B cell (primary cell): ENCODE results near the gene RINT1. TPM values are rescaled to one million over a fixed set of nuclear protein-coding genes. Genes with fewer than 3 reads are reported as not detected.

Experiments used
- ATAC-seq: fragments of 200-7000 bp; cut with Tn5 transposase; one replicate; pipeline ENCODE4 v1.10.0; 2021; ENCODE audit warnings: low read depth, mild to moderate bottlenecking, moderate number of reproducible peaks, moderate library complexity
- CTCF ChIA-PET: fragments of 350-600 bp; sonication (Branson Sonifier 250); formaldehyde crosslinking; loops from one replicate; lab custom pipeline; 2021; ENCODE audit warnings: antibody characterized with exemption, inconsistent platforms; lab: Charles Lee
- POLR2A ChIA-PET: fragments of 350-600 bp; sonication (Branson Sonifier 250); formaldehyde crosslinking; loops from one replicate; lab custom pipeline; 2021; ENCODE audit warnings: antibody characterized with exemption; lab: Charles Lee
- DNase-seq: peaks from one replicate; pipeline ENCODE4 v3.0.0; 2013
- H2AFZ ChIP-seq: 2 replicates; pipeline ENCODE4 v1.6.1; 2012; ENCODE audit warnings: mild to moderate bottlenecking, low read depth, low read length; ENCODE audit not compliant: insufficient read depth, poor library complexity, severe bottlenecking
- H3K27ac ChIP-seq, 2 donors: 1 replicate in 1 of 2; 2 replicates in 1 of 2; pipeline ENCODE4 v1.5.1; 2012 to 2013; ENCODE audit warnings: low read length in 2 of 2, mild to moderate bottlenecking in 2 of 2, moderate library complexity in 1 of 2
- H3K27me3 ChIP-seq, 4 experiments: fragments of 200-600 bp in 1 of 4; sonication (generic) in 1 of 4; replicated peaks in 1 of 4; 1 replicate in 2 of 4; 2 replicates in 2 of 4; pipeline versions ENCODE4 v1.6.1 to v1.7.0; 2013 to 2016; ENCODE audit warnings: low read length in 3 of 4, mild to moderate bottlenecking in 2 of 4, mixed read lengths in 1 of 4, moderate library complexity in 1 of 4; ENCODE audit not compliant: insufficient read depth in 4 of 4, control insufficient read depth in 3 of 4; ENCODE audit errors: control extremely low read depth in 1 of 4
- H3K36me3 ChIP-seq, 2 experiments: replicated peaks in 1 of 2; 1 replicate in 1 of 2; 2 replicates in 1 of 2; pipeline versions ENCODE4 v1.6.1 to v1.7.1; 2013; ENCODE audit warnings: low read length in 1 of 2; ENCODE audit not compliant: insufficient read depth in 2 of 2, control insufficient read depth in 1 of 2; ENCODE audit errors: control extremely low read depth in 1 of 2, extremely low read depth in 1 of 2
- H3K4me1 ChIP-seq, 2 donors: fragments of 200-600 bp in 1 of 2; sonication (generic) in 1 of 2; 1 replicate in 1 of 2; 2 replicates in 1 of 2; pipeline versions ENCODE4 v1.5.1 to v1.6.1; 2013 to 2017; ENCODE audit warnings: low read length in 2 of 2; ENCODE audit not compliant: control insufficient read depth in 2 of 2, insufficient read depth in 2 of 2
- H3K4me2 ChIP-seq: replicated peaks from 2 replicates; pipeline ENCODE3; 2012; ENCODE audit warnings: mild to moderate bottlenecking, low read depth, low read length; ENCODE audit not compliant: poor library complexity, severe bottlenecking
- H3K4me3 ChIP-seq, 5 experiments: fragments of 200-600 bp in 1 of 5; sonication (generic) in 1 of 5; 1 replicate in 3 of 5; 2 replicates in 2 of 5; pipeline versions ENCODE4 v1.5.1 to v1.7.0; 2011 to 2016; ENCODE audit warnings: low read length in 4 of 5, mild to moderate bottlenecking in 4 of 5, low read depth in 2 of 5, control low read depth in 1 of 5, moderate library complexity in 1 of 5; ENCODE audit not compliant: insufficient read depth in 1 of 5; ENCODE audit errors: control extremely low read depth in 1 of 5, extremely low read depth in 1 of 5
- H3K79me2 ChIP-seq: fragments of 200-600 bp; sonication (generic); one replicate; pipeline ENCODE4 v1.6.0; 2016; ENCODE audit warnings: low read length; ENCODE audit not compliant: control insufficient read depth, insufficient read depth
- H3K9ac ChIP-seq: fragments of 200-600 bp; sonication (generic); 2 replicates; pipeline ENCODE4 v1.6.1; 2017; ENCODE audit warnings: mild to moderate bottlenecking, low read length, moderate library complexity
- H3K9me3 ChIP-seq, 3 donors: one replicate each; pipeline versions ENCODE4 v1.6.1 to v1.7.1; 2013; ENCODE audit warnings: low read length in 2 of 3; ENCODE audit not compliant: control insufficient read depth in 2 of 3, insufficient read depth in 1 of 3; ENCODE audit errors: control extremely low read depth in 1 of 3
- H4K20me1 ChIP-seq: 2 replicates; pipeline ENCODE4 v1.6.0; 2012; ENCODE audit warnings: mild to moderate bottlenecking, low read length; ENCODE audit not compliant: insufficient read depth, control insufficient read depth, poor library complexity, severe bottlenecking
- H3K27ac Mint-ChIP-seq: one replicate; pipeline ENCODE4 v1.8.0; 2021; ENCODE audit warnings: mixed read lengths
- H3K27me3 Mint-ChIP-seq: one replicate; pipeline ENCODE4 v1.8.0; 2021; ENCODE audit warnings: mixed read lengths
- H3K4me1 Mint-ChIP-seq: one replicate; pipeline ENCODE4 v1.8.0; 2021; ENCODE audit warnings: mixed read lengths
- H3K4me3 Mint-ChIP-seq: one replicate; pipeline ENCODE4 v1.8.0; 2021; ENCODE audit warnings: mixed read lengths
- H3K9me3 Mint-ChIP-seq: one replicate; pipeline ENCODE4 v1.8.0; 2022; ENCODE audit warnings: mixed read lengths; ENCODE audit not compliant: insufficient read depth
- CTCF ChIP-seq: fragments of 200-600 bp; IDR thresholded peaks from one replicate; pipeline ENCODE4 v1.8.0; 2022; ENCODE audit warnings: antibody characterized with exemption, mild to moderate bottlenecking
- EZH2 ChIP-seq: IDR thresholded peaks from 2 replicates; pipeline ENCODE4 v1.6.1; 2012; ENCODE audit warnings: borderline replicate concordance, low read depth, mild to moderate bottlenecking, moderate library complexity, low read length; ENCODE audit not compliant: insufficient read depth, poor library complexity, severe bottlenecking
- WGBS: methylation state at CpG from one replicate; pipeline ENCODE4 v1.1.5; 2013; ENCODE audit warnings: missing lambda C conversion rate; ENCODE audit not compliant: insufficient coverage; 5-methylcytosine and 5-hydroxymethylcytosine counted together
- intact Hi-C: fragments of 100-400 bp; cut with micrococcal nuclease; formaldehyde crosslinking; loops from one replicate; pipeline ENCODE4 v1.10.0; 2022
- polyA plus RNA-seq: library from polyadenylated mRNA; depleted of rRNA; stranded (reverse); fragments of >200 nt; gene quantifications from 2 replicates; pipeline ENCODE4 v1.2.3, GENCODE V29; 2012
- total RNA-seq, 2 donors: library from RNA; stranded (reverse); fragments of 120-200 nt in 1 of 2; gene quantifications; 1 replicate in 1 of 2; 2 replicates in 1 of 2; pipeline versions ENCODE4 v1.2.3 to v1.2.4, GENCODE V29; 2013 to 2022

RINT1 gene
- total and polyA plus RNA-seq, 2 donors (not counting 1 experiment from before 2014, with no cell fraction given), result 12.4 to 27.2 TPM

- Mint-ChIP-seq H3K9me3 (no peaks in the 10 kb centered on the region), H3K27ac (peak overlapping the region; percentile 89), H3K27me3 (no peaks in the 10 kb centered on the region), H3K4me3 (peak overlapping the region; percentile 98), H3K4me1 (peaks cover 23% of the 10 kb centered on the region)
- H3K9ac ChIP-seq, result peak overlapping the region; percentile 75
- H3K36me3 ChIP-seq, result no peaks in the 10 kb centered on the region
- H3K4me3 ChIP-seq, result peak overlapping the region; percentile 3 to 70 (median 59)
- H3K79me2 ChIP-seq, result peaks cover 21% of the 10 kb centered on the region
- DNase-seq (no peak), ATAC-seq (peak; percentile 15)
- ChIA-PET POLR2A (interaction anchor here (4.0 kb wide), 1 partner anchor 11 kb away, joined by 22 read pairs; the partner anchor contains the start of gene RINT1), CTCF (interaction anchor here (2.1 kb wide), 1 partner anchor 10 kb away, joined by 9 read pairs; the partner anchor contains the start of gene RINT1)
- peaks cover 13 to 22% of the 10 kb centered on the region in 2 donors for H3K4me1 ChIP-seq
- no peak overlapping the region for H3K27ac ChIP-seq
- H2AFZ ChIP-seq, result peak overlapping the region; percentile 85
- H3K9me3 ChIP-seq, result peaks cover 0 to 3% (median 0%) of the 10 kb centered on the region in 3 donors
- no peaks in the 10 kb centered on the region for H3K27me3 ChIP-seq
- intact Hi-C loops, result loop anchor here (5.0 kb wide), 2 partner anchors 134 to 504 kb away; partner anchors contain the start of gene SRPK2
- WGBS, result 5% methylated on average over 21 of the region's 25 CpGs
- TF ChIP-seq EZH2 (no peak), CTCF (no peak)
- H3K4me2 ChIP-seq, result peak overlapping the region; percentile 99
- no peaks in the 10 kb centered on the region for H4K20me1 ChIP-seq
Observed at GRCh38 chr7:105521027-105521716, 10.8 kb upstream of the RINT1 start.
